Measurements from ENCODE around the gene CT55. TPM values are rescaled to one million over a fixed set of nuclear protein-coding genes. Genes with fewer than 3 reads are reported as not detected.
"Not testable (repeated sequence)": the region's sequence is repeated elsewhere in the genome, so short reads cannot be mapped to it uniquely, and the experiment has no call there.

Gene CT55, protein sequence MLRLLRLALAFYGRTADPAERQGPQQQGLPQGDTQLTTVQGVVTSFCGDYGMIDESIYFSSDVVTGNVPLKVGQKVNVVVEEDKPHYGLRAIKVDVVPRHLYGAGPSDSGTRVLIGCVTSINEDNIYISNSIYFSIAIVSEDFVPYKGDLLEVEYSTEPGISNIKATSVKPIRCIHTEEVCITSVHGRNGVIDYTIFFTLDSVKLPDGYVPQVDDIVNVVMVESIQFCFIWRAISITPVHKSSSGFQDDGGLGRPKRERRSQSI
- total RNA-seq, result not detected

- Histone ChIP-seq H3K27me3 (no peaks in the 10 kb centered on the region), H3K9me3 (no peaks in the 10 kb centered on the region), H3K4me3 (replicated peaks in 1 of 3) (no peak within 1 kb of the TSS), H3K4me1 (no peaks in the 10 kb centered on the region), H3K36me3 (no peaks in the 10 kb centered on the region), H3K27ac (no peak within 1 kb of the TSS)
- no peak for TF ChIP-seq POLR2A (IDR thresholded peaks at IDR 0.05)
- TF ChIP-seq, protein P1, sequence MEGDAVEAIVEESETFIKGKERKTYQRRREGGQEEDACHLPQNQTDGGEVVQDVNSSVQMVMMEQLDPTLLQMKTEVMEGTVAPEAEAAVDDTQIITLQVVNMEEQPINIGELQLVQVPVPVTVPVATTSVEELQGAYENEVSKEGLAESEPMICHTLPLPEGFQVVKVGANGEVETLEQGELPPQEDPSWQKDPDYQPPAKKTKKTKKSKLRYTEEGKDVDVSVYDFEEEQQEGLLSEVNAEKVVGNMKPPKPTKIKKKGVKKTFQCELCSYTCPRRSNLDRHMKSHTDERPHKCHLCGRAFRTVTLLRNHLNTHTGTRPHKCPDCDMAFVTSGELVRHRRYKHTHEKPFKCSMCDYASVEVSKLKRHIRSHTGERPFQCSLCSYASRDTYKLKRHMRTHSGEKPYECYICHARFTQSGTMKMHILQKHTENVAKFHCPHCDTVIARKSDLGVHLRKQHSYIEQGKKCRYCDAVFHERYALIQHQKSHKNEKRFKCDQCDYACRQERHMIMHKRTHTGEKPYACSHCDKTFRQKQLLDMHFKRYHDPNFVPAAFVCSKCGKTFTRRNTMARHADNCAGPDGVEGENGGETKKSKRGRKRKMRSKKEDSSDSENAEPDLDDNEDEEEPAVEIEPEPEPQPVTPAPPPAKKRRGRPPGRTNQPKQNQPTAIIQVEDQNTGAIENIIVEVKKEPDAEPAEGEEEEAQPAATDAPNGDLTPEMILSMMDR (IDR thresholded peaks at IDR 0.05), result no peak
- DNase-seq, result no peak
- intact Hi-C loops (cut with DNase I), result no loop called here
- 97% methylated on average over 10 of the region's 27 CpGs; no CpG with 5 or more reads in 1 of the 2 donors for WGBS, 2 donors
Measured at GRCh38 chrX:135170877-135171519, at the start of gene CT55. CT55 (minus strand) TSS chrX:135171398; CDS start chrX:135171171, 227 bp downstream.

DNA sequence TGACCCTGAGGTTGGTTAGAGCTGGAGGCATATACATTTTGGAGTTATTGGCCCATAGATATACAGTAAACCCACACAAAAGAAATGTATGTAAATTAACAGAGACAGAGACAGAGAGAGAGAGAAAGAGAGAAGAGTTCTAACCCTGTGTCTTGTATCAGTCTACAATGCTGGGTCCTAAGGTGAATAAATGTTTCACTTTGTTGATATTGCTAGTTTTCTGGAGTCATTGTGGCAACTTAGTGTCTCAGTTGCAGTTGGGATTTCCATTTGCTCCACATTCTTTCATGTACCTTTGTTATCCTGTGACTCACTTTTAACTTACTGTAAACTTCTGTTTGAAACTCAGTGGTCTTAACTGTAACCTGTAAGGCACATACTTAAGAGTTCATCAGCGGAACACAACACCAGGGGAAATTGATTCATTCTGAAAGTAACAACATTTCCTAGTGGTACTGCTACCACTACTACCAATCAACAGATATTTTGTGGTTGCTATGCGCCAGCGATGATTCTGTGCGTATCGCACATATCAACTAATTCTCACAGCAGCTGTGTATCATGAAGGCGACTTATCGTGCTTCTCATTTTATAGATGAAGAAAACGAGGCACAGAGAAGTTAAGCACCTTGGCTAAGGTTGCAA is 42.1 kb upstream of the CT55 start:
- no peaks in the 10 kb centered on the region for H3K27me3 ChIP-seq
- DNase-seq, result no peak
- no peaks in the 10 kb centered on the region for H3K4me1 ChIP-seq
- no peak overlapping the region for H3K27ac ChIP-seq
- no peak overlapping the region for H3K4me3 ChIP-seq (replicated peaks in 1 of 3)
- no peaks in the 10 kb centered on the region for H3K9me3 ChIP-seq
- WGBS, 2 donors, result 92 to 94% methylated on average over 8 of the region's 8 CpGs
- intact Hi-C loops (cut with DNase I), result no loop called here
- no peaks in the 10 kb centered on the region for H3K36me3 ChIP-seq
- TF ChIP-seq, protein P1 (IDR thresholded peaks at IDR 0.05), result no peak
- no peak for TF ChIP-seq POLR2A (IDR thresholded peaks at IDR 0.05)

GRCh38 chrX:135206427-135206826 is 35.2 kb upstream of the CT55 start:
- H3K27me3 ChIP-seq; H3K9me3 ChIP-seq; intact Hi-C loops (cut with DNase I); H3K4me1 ChIP-seq; H3K27ac ChIP-seq; H3K36me3 ChIP-seq; H3K4me3 ChIP-seq (replicated peaks in 1 of 3): not testable (repeated sequence)
- DNase-seq, result peak; percentile 20 to 31
- TF ChIP-seq, protein P1 (IDR thresholded peaks at IDR 0.05), result peak; percentile 9 to 50 (median 20)
- WGBS, 2 donors, result 19 to 30% methylated on average over 2 to 10 of the region's 11 CpGs

- intact Hi-C loops (cut with DNase I), result no loop called here
- 55 to 73% methylated on average over 3 to 4 of the region's 4 CpGs for WGBS, 2 donors
- Histone ChIP-seq H3K4me1 (no peaks in the 10 kb centered on the region), H3K27ac (no peak overlapping the region), H3K27me3 (no peaks in the 10 kb centered on the region), H3K36me3 (no peaks in the 10 kb centered on the region), H3K4me3 (replicated peaks in 1 of 3) (no peak overlapping the region), H3K9me3 (no peaks in the 10 kb centered on the region)
- no peak for DNase-seq
- no peak for TF ChIP-seq POLR2A (IDR thresholded peaks at IDR 0.05)
- TF ChIP-seq, protein P1 (IDR thresholded peaks at IDR 0.05), result no peak
Measured at GRCh38 chrX:135200297-135200696, 29.1 kb upstream of the CT55 start.

GRCh38 chrX:135194684-135195083 is 23.5 kb upstream of the CT55 start:
- H3K4me3 ChIP-seq (replicated peaks in 1 of 3), result no peak overlapping the region
- DNase-seq, result no peak
- no peaks in the 10 kb centered on the region for H3K4me1 ChIP-seq
- no peaks in the 10 kb centered on the region for H3K36me3 ChIP-seq
- no peak overlapping the region for H3K27ac ChIP-seq
- H3K9me3 ChIP-seq, result no peaks in the 10 kb centered on the region
- intact Hi-C loops (cut with DNase I), result no loop called here
- TF ChIP-seq, protein P1 (IDR thresholded peaks at IDR 0.05), result no peak
- TF ChIP-seq POLR2A (IDR thresholded peaks at IDR 0.05), result no peak
- WGBS, 2 donors, result 93% methylated on average over 3 of the region's 16 CpGs; no CpG with 5 or more reads in 1 of the 2 donors
- H3K27me3 ChIP-seq, result no peaks in the 10 kb centered on the region

Data from thyroid gland (tissue), 4 donors.